Stimulated activated naive CD8-positive, alpha-beta T cell treated with anti-CD3 and anti-CD28 coated beads, Interleukin-15, amount 100 ng/mL, for 72 hours (primary cell): ENCODE measurements around the gene IVD.

Experiments
- ATAC-seq: fragments of 150-1000 bp; cut with Tn5 transposase; 2 replicates; pipeline ENCODE4 v1.10.0; 2021; ENCODE audit warnings: mild to moderate bottlenecking, moderate library complexity
- DNase-seq, 2 donors: peaks; one replicate each; pipeline ENCODE4 v3.0.0; 2021 to 2022
- H3K27ac Mint-ChIP-seq, 2 donors: one replicate each; pipeline ENCODE4 v1.8.0; 2022; ENCODE audit warnings: mild to moderate bottlenecking in 2 of 2, mixed read lengths in 2 of 2, moderate library complexity in 2 of 2
- H3K27me3 Mint-ChIP-seq: one replicate; pipeline ENCODE4 v1.8.0; 2022; ENCODE audit warnings: mixed read lengths
- H3K4me1 Mint-ChIP-seq: one replicate; pipeline ENCODE4 v1.8.0; 2022; ENCODE audit warnings: mild to moderate bottlenecking, mixed read lengths
- H3K4me3 Mint-ChIP-seq, 2 donors: one replicate each; pipeline ENCODE4 v1.8.0; 2022; ENCODE audit warnings: mild to moderate bottlenecking in 2 of 2, mixed read lengths in 2 of 2, moderate library complexity in 1 of 2
- H3K9me3 Mint-ChIP-seq, 2 donors: one replicate each; pipeline ENCODE4 v1.8.0; 2022; ENCODE audit warnings: mixed read lengths in 2 of 2

IVD gene

DNA sequence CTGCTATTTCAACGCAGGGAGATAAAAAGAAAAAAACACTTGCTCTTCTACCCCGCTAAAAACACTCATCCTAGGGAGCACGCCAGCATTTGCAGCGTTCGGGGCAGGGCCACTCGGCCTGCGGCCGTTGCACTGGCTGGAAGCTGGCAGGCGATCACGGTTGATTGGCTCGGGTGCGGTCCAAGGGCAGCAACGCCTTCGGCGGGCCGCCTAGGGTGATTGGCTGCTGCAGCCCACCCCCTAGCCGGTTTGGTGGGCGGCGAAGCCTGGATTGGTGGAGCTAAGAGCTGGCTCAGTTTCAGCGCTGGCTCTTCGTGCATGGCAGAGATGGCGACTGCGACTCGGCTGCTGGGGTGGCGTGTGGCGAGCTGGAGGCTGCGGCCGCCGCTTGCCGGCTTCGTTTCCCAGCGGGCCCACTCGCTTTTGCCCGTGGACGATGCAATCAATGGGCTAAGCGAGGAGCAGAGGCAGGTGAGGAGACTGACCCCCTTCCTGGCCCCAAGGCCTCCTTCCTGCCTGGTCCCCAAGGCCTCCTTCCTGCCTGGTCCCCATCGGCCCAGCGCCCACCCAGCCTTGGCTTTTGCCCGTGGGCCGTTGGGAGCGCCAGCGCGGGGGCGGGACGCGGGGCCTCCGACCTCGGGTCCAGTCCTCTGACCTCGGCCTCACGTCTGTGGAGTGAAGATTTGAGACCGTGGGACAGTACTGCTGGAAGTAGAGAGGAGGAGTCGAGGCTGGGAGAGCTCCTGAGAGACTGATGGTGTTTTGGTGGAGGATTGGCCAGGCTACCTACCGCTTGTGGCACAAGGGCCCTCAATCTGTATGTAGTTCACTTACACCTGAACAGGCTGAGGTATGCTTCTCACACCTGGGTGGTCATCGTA is at the start of gene IVD:
TSS of gene IVD (plus strand) at position 295 of the 881 bp plus-strand sequence. CDS start at position 328, 33 bp downstream.
- Mint-ChIP-seq H3K27ac (peak within 1 kb of the TSS; percentile 95 to 97), H3K9me3 (no peaks in the 10 kb centered on the region), H3K27me3 (no peaks in the 10 kb centered on the region), H3K4me3 (peak within 1 kb of the TSS; percentile 89 to 92), H3K4me1 (peaks cover 68% of the 10 kb centered on the region)
- peak; percentile 97 for ATAC-seq
- peak; percentile 93 for DNase-seq

DNA sequence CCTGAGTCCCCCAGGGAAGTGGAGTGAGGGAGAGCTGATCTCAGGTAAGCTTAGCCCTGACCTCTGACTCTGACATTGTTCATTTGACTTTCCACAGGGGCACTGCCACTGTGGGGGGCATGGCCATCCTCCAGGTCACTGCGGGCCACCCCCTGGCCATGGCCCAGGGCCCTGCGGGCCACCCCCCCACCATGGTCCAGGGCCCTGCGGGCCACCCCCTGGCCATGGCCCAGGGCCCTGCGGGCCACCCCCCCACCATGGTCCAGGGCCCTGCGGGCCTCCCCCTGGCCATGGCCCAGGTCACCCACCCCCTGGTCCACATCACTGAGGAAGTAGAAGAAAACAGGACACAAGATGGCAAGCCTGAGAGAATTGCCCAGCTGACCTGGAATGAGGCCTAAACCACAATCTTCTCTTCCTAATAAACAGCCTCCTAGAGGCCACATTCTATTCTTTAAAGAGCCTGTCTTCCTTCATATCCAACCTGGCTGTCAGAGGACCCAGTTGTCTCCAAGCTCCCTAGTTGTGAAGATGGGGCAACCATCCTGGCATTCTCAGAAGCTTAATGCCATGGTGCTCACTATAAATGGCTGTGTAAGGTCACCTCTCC is 49.5 kb upstream of the IVD start:
- Mint-ChIP-seq H3K27me3 (peaks cover 18% of the 10 kb centered on the region), H3K9me3 (no peaks in the 10 kb centered on the region), H3K4me1 (peaks cover 18% of the 10 kb centered on the region), H3K27ac (no peak overlapping the region), H3K4me3 (no peak overlapping the region)
- ATAC-seq (peak; percentile 52), DNase-seq (no peak)

DNA sequence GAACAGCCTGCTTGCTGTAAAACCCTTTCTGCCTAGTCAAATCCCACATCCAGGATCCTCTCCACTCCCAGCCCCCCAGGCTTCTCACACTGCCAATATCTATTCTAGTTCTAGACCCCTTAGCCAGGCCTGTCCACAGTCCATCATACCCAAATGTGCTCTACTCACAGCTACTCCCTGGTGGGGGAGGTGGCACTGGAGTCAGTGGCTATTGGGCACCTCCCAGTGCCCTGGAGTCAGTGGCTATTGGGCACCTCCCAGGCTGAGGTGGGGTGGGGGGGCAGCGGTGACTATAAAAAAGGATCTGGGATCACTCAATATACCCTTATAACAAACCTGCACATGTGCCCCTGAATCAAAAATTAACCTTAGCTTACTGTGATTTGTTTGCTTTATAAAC is 48.3 kb upstream of the IVD start:
- peaks cover 18% of the 10 kb centered on the region for H3K4me1 Mint-ChIP-seq
- H3K9me3 Mint-ChIP-seq = no peaks in the 10 kb centered on the region
- peak overlapping the region; percentile 78 to 83 for H3K4me3 Mint-ChIP-seq
- H3K27ac Mint-ChIP-seq = no peak overlapping the region
- ATAC-seq (no peak), DNase-seq (no peak)
- peaks cover 18% of the 10 kb centered on the region for H3K27me3 Mint-ChIP-seq

DNA sequence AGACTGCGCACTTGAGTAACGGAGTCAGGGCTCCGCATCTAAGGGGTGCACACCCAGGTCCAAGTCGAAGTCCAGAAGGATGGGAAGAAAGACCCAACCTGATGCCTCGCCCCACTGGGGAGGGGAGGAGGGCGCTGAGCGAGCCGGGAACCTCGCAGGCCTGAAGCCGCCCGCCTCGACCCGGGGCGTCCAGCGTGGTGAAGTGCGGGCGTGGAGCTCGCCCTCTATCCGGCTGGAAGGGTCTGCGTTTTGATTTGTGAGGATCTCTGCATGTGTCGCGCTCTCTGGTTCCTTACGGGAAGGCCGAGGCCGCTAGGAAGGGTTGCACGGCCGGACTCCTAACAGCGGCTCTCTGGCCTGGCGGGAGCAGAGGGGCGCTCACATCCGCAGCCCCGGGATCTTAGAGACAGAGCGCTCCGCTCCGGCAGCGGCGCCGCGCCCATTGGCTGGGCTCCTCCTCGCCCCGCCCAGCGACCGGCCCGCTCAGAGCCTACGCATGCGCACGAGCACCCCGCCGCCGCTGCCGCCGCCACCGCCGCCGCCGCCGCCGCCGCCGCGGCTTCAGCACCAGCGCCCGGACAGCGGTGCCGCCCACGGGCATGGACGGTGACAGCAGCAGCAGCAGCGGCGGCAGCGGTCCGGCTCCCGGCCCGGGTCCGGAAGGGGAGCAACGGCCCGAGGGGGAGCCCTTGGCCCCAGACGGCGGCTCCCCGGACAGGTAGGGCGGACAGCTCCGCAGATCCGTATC is 47.7 kb upstream of the IVD start, which contains the start of gene DISP2:
TSS of gene DISP2 (plus strand) at position 497 of the 748 bp plus-strand sequence. CDS start at position 600, 103 bp downstream.
- H3K9me3 Mint-ChIP-seq = no peaks in the 10 kb centered on the region
- H3K27ac Mint-ChIP-seq = peak within 1 kb of the TSS in 1 of 2 donors; percentile 78
- peaks cover 18% of the 10 kb centered on the region for H3K4me1 Mint-ChIP-seq
- H3K4me3 Mint-ChIP-seq = peak within 1 kb of the TSS; percentile 83 to 88
- ATAC-seq = peak; percentile 86
- H3K27me3 Mint-ChIP-seq = peaks cover 18% of the 10 kb centered on the region
- peak; percentile 91 to 94 for DNase-seq

DNA sequence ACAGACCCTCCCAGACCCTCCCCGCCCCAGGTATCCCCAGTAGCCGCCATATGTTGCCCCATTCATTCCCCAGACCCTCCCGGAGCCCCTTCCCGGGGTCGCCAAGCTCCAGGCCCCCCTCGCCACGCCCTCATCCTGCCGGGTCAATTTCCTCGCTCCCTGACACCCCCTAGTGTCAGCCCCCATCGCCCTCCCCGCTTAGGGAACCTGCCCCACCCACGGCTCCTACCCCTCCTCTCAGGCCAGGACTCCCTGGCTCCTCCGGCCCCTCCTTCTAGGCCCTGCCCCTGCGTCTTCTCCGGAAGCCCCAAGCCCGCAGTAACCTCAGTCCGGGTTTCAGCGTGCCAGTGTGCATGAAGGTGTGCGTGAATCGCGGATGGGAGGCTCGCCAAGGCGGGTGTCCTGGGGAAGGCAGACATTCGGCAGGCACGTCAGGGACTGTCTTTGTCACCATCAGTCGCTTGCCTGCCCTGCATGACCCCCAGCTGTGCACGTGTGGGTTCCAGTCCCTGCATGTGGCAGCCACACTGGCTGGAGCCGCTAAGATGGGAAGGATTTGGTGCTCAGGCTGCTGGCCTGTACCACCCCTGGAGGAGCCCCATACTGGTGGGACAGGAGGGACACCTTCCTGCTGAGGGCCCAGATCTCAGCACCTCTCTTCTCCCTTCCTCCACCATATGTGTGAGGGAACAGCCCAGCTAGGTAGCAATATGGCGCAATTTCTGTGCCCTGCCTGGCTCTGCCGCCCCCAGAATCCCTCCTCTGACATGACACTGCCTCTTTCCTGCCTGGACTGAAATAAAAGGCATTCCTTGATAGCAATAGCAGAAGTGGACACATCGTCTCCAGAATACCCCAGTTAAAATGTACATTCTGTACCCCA is 46.9 kb upstream of the IVD start:
- H3K4me1 Mint-ChIP-seq = peaks cover 18% of the 10 kb centered on the region
- peaks cover 13% of the 10 kb centered on the region for H3K27me3 Mint-ChIP-seq
- H3K4me3 Mint-ChIP-seq = peak overlapping the region; percentile 83 to 88
- H3K27ac Mint-ChIP-seq = peak overlapping the region in 1 of 2 donors; percentile 78
- DNase-seq (peak in 1 of 2 donors; percentile 39), ATAC-seq (peak; percentile 51)
- no peaks in the 10 kb centered on the region for H3K9me3 Mint-ChIP-seq

DNA sequence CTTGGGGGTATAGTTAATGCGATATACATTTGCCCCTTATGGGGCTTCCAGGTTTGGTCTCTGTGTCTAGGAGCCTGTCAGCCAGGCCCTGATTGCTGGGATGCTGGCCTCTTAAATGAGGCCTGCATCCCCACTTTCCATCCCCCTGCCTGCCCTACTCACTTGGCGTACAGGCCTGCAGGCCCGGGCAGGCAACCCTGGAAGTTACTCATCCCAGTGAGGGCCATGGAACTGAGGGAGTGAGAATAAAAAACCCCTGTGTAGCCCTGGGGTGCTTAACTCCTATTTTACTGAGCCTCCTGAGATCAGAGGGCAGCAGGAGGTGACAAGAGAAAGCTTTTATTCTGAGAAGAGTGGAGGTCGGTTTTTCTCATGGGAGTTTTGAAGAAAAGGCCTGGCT is 45.6 kb upstream of the IVD start:
- peaks cover 18% of the 10 kb centered on the region for H3K4me1 Mint-ChIP-seq
- no peak for ATAC-seq
- H3K4me3 Mint-ChIP-seq = no peak overlapping the region
- no peak overlapping the region for H3K27ac Mint-ChIP-seq
- no peak for DNase-seq
- H3K9me3 Mint-ChIP-seq = no peaks in the 10 kb centered on the region
- peaks cover 11% of the 10 kb centered on the region for H3K27me3 Mint-ChIP-seq

DNA sequence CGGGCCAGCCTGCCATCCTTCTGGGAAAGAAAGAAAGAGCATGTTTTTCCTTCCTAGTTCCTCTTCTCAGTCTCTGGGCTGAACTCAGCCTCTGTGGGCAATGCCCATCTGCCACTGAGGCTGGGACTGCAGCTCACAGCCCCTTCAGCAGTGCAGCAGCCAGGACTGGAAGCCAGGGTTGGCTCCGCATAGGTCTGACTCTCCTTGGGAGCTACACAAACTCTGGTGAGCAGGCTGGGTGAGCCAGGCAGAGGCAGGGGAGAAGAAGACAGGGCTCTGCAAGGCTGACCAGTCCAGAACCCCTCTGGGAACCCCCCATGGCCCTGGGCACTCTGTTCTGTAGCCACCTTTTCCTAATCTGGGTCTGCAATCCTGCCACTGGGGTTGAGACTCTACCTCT is 44.0 kb upstream of the IVD start:
- peaks cover 34% of the 10 kb centered on the region for H3K4me1 Mint-ChIP-seq
- no peak for ATAC-seq
- H3K9me3 Mint-ChIP-seq = no peaks in the 10 kb centered on the region
- DNase-seq = no peak
- peaks cover 7% of the 10 kb centered on the region for H3K27me3 Mint-ChIP-seq
- H3K4me3 Mint-ChIP-seq = no peak overlapping the region
- no peak overlapping the region for H3K27ac Mint-ChIP-seq

DNA sequence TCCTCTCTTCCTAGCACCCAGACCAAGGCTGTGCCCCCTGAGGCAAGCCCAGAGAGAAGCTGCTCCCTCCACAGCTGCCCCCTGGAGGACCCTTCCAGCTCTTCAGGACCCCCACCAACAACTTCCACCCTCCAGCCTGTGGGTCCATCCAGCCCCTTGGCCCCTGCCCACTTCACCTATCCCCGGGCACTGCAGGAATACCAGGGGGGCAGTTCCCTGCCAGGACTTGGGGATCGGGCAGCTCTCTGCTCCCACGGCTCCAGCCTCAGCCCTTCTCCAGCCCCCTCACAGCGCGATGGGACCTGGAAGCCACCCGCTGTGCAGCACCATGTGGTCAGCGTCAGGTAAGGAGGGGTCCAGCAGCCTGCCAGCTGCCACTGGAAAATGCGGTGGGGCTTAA is 42.0 kb upstream of the IVD start:
- H3K4me1 Mint-ChIP-seq = peaks cover 38% of the 10 kb centered on the region
- H3K27me3 Mint-ChIP-seq = no peaks in the 10 kb centered on the region
- no peak overlapping the region for H3K4me3 Mint-ChIP-seq
- no peak overlapping the region for H3K27ac Mint-ChIP-seq
- DNase-seq (no peak), ATAC-seq (no peak)
- H3K9me3 Mint-ChIP-seq = no peaks in the 10 kb centered on the region

DNA sequence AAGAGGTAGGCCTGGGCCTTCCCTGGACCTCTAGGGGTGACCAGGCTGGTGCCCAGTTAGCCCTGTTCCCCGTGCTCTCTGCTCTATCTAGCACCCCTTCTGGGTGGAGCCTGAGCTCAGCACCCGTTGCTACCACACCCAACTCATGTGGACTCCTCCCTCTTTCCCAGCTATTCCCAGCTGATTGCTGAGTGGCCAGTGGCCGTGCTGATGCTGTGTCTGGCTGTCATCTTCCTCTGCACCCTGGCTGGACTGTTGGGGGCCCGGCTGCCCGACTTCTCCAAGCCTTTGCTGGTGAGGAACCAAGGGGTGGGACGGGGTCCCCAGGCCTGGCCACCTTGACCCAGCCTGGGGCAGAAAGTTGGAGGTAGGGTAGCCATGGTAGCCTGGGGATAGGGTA is 41.3 kb upstream of the IVD start:
- no peaks in the 10 kb centered on the region for H3K27me3 Mint-ChIP-seq
- no peak for DNase-seq
- no peak overlapping the region for H3K27ac Mint-ChIP-seq

DNA sequence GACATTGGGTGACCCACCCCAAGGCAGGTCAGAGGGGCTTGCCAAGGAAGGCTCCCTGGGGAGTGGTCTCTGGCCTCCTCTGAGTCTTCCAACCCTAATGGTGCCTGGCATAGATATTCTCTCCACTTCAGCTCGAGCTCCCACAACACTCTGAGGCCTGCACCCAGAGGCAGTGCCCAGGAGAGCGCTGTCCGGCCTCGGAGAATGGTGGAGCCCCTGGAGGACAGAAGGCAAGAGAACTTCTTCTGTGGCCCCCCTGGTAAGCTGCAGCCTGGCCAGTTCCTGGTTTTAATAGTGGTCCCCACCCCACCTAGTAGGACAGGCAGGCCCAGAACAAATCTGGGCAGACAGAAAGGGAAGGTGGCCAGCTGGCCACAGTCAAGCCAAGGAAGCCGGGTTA is 40.6 kb upstream of the IVD start:
- Mint-ChIP-seq H3K4me1 (peaks cover 38% of the 10 kb centered on the region), H3K27me3 (no peaks in the 10 kb centered on the region), H3K27ac (no peak overlapping the region), H3K4me3 (no peak overlapping the region), H3K9me3 (no peaks in the 10 kb centered on the region)
- ATAC-seq (no peak), DNase-seq (no peak)

More for the DNA sequence above, 41.3 kb upstream of the IVD start:
- Mint-ChIP-seq H3K9me3 (no peaks in the 10 kb centered on the region), H3K4me3 (no peak overlapping the region), H3K4me1 (peaks cover 38% of the 10 kb centered on the region)
- ATAC-seq = no peak

DNA sequence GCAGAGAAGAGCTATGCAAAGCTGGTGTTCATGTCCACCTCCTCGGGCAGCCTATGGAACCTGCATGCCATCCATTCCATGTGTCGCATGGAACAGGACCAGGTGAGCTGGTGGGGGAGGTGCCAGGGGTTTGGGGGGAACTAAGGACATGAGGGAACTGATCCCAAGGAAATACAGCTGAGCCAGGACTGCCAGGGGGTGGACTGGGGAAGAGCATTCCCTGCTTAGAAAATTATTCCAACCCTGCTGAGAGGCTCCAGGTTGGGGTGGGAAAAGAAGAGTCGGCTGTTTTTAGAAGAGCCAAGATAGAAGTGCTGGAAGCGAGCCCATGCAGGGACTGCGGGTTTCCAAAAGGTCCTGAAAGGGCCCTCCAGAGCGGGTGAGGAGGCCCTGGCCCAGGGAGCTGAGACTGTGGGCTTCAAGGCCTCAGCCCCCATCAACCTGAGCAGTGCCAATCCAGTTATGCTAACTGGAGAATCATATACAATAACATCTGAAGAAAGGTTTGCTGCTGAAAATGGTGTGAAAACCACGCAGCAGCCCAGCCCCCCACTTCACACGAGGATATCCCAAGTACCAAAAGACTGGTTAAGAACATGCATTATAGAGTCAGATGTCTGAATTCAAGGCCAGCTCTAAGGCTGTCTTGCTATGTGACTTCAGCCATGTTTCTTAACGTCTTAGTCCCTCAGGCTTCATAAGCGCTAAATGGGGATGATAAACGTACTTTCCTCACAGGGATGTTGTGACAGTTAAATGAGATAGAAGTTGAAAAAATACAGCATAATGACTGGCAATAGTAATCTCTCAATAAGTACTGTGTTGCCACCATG is 39.8 kb upstream of the IVD start:
- H3K9me3 Mint-ChIP-seq = no peaks in the 10 kb centered on the region
- ATAC-seq = no peak
- H3K4me3 Mint-ChIP-seq = no peak overlapping the region

DNA sequence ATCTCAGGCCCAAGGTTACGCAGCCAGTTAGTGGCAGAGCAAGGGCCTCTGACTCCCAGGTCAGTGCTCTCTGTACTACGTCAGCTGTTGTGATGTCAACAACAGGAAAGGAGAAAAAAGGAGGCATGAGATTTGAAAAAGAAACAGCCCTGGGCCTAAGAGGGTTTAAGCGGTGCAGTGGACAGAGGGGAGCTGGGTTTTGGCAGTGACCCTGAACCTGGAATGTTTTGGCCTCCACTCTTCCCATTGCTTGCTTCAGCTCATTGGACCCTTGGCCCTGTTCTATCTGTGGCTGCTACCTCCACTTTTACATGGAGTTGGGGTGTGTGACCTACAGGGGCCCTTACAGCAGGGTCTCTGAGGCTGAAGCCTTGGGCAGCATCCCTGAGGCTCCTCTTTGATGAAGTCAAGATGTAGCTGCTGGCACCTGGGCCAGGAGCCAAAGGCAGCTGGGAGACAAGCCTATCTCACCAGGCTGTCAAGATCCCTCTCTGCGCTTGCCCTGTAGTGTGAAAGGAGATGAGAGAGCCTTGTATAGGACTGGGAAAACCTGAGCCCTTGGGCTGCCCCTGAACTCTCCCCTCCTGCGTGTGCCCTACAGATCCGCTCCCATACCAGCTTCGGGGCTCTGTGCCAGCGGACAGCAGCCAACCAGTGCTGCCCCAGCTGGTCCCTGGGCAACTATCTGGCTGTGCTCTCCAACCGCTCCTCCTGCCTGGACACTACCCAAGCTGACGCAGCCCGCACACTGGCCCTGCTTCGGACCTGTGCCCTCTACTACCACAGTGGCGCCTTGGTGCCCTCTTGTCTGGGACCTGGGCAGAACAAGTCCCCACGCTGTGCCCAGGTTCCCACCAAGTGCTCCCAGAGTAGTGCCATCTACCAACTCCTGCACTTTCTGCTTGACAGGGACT is 38.9 kb upstream of the IVD start:
- Mint-ChIP-seq H3K4me3 (peak overlapping the region; percentile 83 to 88), H3K9me3 (no peaks in the 10 kb centered on the region), H3K27me3 (no peaks in the 10 kb centered on the region), H3K4me1 (peaks cover 38% of the 10 kb centered on the region), H3K27ac (peak overlapping the region in 1 of 2 donors; percentile 93)
- no peak for ATAC-seq
- no peak for DNase-seq

More for the DNA sequence above, 39.8 kb upstream of the IVD start:
- peaks cover 38% of the 10 kb centered on the region for H3K4me1 Mint-ChIP-seq
- DNase-seq = no peak
- H3K27ac Mint-ChIP-seq = no peak overlapping the region
- no peaks in the 10 kb centered on the region for H3K27me3 Mint-ChIP-seq

DNA sequence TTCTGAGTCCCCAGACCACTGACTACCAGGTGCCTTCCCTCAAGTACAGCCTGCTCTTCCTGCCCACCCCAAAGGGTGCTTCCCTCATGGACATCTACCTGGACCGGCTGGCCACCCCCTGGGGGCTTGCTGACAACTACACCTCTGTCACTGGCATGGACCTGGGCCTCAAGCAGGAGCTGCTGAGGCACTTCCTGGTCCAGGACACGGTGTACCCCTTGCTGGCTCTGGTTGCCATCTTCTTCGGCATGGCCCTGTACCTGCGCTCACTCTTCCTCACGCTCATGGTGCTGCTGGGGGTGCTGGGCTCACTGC is 38.3 kb upstream of the IVD start:
- peak overlapping the region; percentile 83 to 88 for H3K4me3 Mint-ChIP-seq
- no peaks in the 10 kb centered on the region for H3K9me3 Mint-ChIP-seq
- ATAC-seq = no peak
- peak overlapping the region; percentile 87 to 93 for H3K27ac Mint-ChIP-seq
- no peaks in the 10 kb centered on the region for H3K27me3 Mint-ChIP-seq
- H3K4me1 Mint-ChIP-seq = peaks cover 38% of the 10 kb centered on the region
- no peak for DNase-seq
